Measurements from ENCODE around the gene SLC12A9. TPM values are rescaled to one million over a fixed set of nuclear protein-coding genes. Genes with fewer than 3 reads are reported as not detected.
"Not testable (repeated sequence)": the region's sequence is repeated elsewhere in the genome, so short reads cannot be mapped to it uniquely, and the experiment has no call there.

Gene SLC12A9
- total RNA-seq, 1 experiment from 2014 or later, result 24.6 TPM

- BruUV-seq (replicated peaks); H3K36me3 ChIP-seq (ENCODE audit: control insufficient read depth in 1 of 2, insufficient read depth in 2 of 2, low read length in 2 of 2); ATAC-seq; POLR2A ChIA-PET; H3K4me3 ChIP-seq (replicated peaks in 1 of 2; ENCODE audit: low read depth in 1 of 2, low read length in 2 of 2); DNase-seq (ENCODE audit: low read depth, low spot score); H3K27ac ChIP-seq (ENCODE audit: low read depth, low read length); H3K79me2 ChIP-seq (ENCODE audit: insufficient read depth, low read length); H3K9me2 ChIP-seq (ENCODE audit: insufficient read depth); intact Hi-C loops (cut with micrococcal nuclease); H3K4me1 ChIP-seq (ENCODE audit: control insufficient read depth in 1 of 2, insufficient read depth in 2 of 2, low read length in 2 of 2); H3K4me2 ChIP-seq (ENCODE audit: low read length); H3K27me3 ChIP-seq (ENCODE audit: insufficient read depth, low read length); H2AFZ ChIP-seq (ENCODE audit: low read depth, low read length, poor library complexity, severe bottlenecking); H3K9ac ChIP-seq (ENCODE audit: low read length); H3K9me3 ChIP-seq (ENCODE audit: control insufficient read depth in 1 of 2, insufficient read depth in 1 of 2, low read depth in 1 of 2, low read length in 2 of 2); RAD21 ChIA-PET (ENCODE audit: low non-redundant PET in 1 of 2, low total read pairs in 2 of 2, uncharacterized antibody in 2 of 2, unreplicated experiment in 2 of 2); H4K20me1 ChIP-seq (ENCODE audit: insufficient read depth): not testable (repeated sequence)
- CTCF ChIA-PET, result interaction anchor here (0.7 kb wide), 1 partner anchor 15 kb away, joined by 3 read pairs; the partner anchor contains the start of gene ACHE
Observed at GRCh38 chr7:100910443-100910842, 57.9 kb downstream of the SLC12A9 start.

GRCh38 chr7:100911484-100911883, 59.0 kb downstream of the SLC12A9 start:
- no peaks in the 10 kb centered on the region for H4K20me1 ChIP-seq (ENCODE audit: insufficient read depth)
- H3K9me2 ChIP-seq (ENCODE audit: insufficient read depth), result no peaks in the 10 kb centered on the region
- DNase-seq (ENCODE audit: low read depth, low spot score) (no peak), ATAC-seq (no peak)
- no peak overlapping the region for H3K4me2 ChIP-seq (ENCODE audit: low read length)
- H3K4me3 ChIP-seq (replicated peaks in 1 of 2; ENCODE audit: low read depth in 1 of 2, low read length in 2 of 2), result no peak overlapping the region
- CTCF ChIA-PET, result no interaction called here
- H3K4me1 ChIP-seq (ENCODE audit: control insufficient read depth in 1 of 2, insufficient read depth in 2 of 2, low read length in 2 of 2), result peaks cover 0 to 5% of the 10 kb centered on the region in 2 experiments; a peak in 2 of 4 replicates
- intact Hi-C loops (cut with micrococcal nuclease), result no loop called here
- no peaks in the 10 kb centered on the region for H3K9me3 ChIP-seq (ENCODE audit: control insufficient read depth in 1 of 2, insufficient read depth in 1 of 2, low read depth in 1 of 2, low read length in 2 of 2)
- no peaks in the 10 kb centered on the region for H3K79me2 ChIP-seq (ENCODE audit: insufficient read depth, low read length)
- H3K36me3 ChIP-seq (ENCODE audit: control insufficient read depth in 1 of 2, insufficient read depth in 2 of 2, low read length in 2 of 2), result no peaks in the 10 kb centered on the region
- RAD21 ChIA-PET (ENCODE audit: low non-redundant PET in 1 of 2, low total read pairs in 2 of 2, uncharacterized antibody in 2 of 2, unreplicated experiment in 2 of 2), result no interaction called here
- no peaks in the 10 kb centered on the region for H3K27me3 ChIP-seq (ENCODE audit: insufficient read depth, low read length)
- no peak overlapping the region for H3K27ac ChIP-seq (ENCODE audit: low read depth, low read length)
- no peak overlapping the region for H2AFZ ChIP-seq (ENCODE audit: low read depth, low read length, poor library complexity, severe bottlenecking)
- H3K9ac ChIP-seq (ENCODE audit: low read length), result no peak overlapping the region
- no TSS peak for BruUV-seq (replicated peaks)
- POLR2A ChIA-PET, result no interaction called here
- TF ChIP-seq EZH2phosphoT487 (IDR thresholded peaks at IDR 0.05; ENCODE audit: borderline replicate concordance), result no peak
- TF ChIP-seq ZNF274 (IDR thresholded peaks at IDR 0.05; ENCODE audit: low read depth, low read length), result no peak
- no peak for TF ChIP-seq MAX (IDR thresholded peaks at IDR 0.05)
- no peak for TF ChIP-seq EGR1 (IDR thresholded peaks at IDR 0.05; ENCODE audit: low read depth)
- TF ChIP-seq SP1 (IDR thresholded peaks at IDR 0.05; ENCODE audit: low read depth), result no peak
- no peak for TF ChIP-seq POLR2A (IDR thresholded peaks at IDR 0.05; ENCODE audit: borderline replicate concordance, extremely low read depth, insufficient read depth, insufficient read length)
- TF ChIP-seq EZH2 (IDR thresholded peaks at IDR 0.05), result no peak
- no peak for TF ChIP-seq JUND (IDR thresholded peaks at IDR 0.05)
- no peak for TF ChIP-seq ZFX (IDR thresholded peaks at IDR 0.05)
- no peak for TF ChIP-seq ATF3 (IDR thresholded peaks at IDR 0.05)
- no peak for TF ChIP-seq CEBPB (IDR thresholded peaks at IDR 0.05; ENCODE audit: low read depth)
